ENCODE measurements around the gene AGER.
"Not testable (repeated sequence)": the region's sequence is repeated elsewhere in the genome, so short reads cannot be mapped to it uniquely, and the experiment has no call there.

Gene AGER

GRCh38 chr6:32198866-32199265 is 14.8 kb upstream of the AGER start:
- H3K27me3 ChIP-seq (ENCODE audit: control insufficient read depth, insufficient read depth, low read length): no peaks in the 10 kb centered on the region; the same call in 1 of the 2 replicates
- H3K4me3 ChIP-seq (ENCODE audit: low read depth, low read length): no peak overlapping the region
- H3K9ac ChIP-seq (ENCODE audit: low read length): no peak overlapping the region
- no peaks in the 10 kb centered on the region for H3K36me3 ChIP-seq (ENCODE audit: control insufficient read depth, insufficient read depth, low read length)
- no peak overlapping the region for H3K27ac ChIP-seq (ENCODE audit: low read depth, low read length)
- H3K4me1 ChIP-seq (ENCODE audit: control insufficient read depth, insufficient read depth, low read length): peaks cover 24% of the 10 kb centered on the region
- no peaks in the 10 kb centered on the region for H3K9me3 ChIP-seq (ENCODE audit: control insufficient read depth, insufficient read depth, low read depth, low read length)

DNA sequence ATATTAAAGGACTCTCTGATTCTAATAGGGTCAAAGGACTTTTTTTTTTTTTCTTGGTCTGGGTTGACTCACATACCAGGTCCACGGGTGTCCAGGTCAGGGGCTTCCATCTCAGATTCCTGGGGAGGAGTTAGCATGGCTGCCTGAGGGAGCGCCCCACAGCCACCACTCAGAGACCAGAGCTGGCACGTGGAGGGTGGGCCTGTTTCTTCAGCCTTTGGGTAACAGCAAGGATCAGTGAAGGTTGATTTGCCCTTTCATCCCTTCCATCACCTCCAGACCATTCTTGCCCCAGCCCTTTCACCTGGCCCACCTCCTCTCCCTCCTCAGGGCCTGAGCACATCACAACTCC is 14.3 kb upstream of the AGER start:
- Histone ChIP-seq H3K27me3 (ENCODE audit: control insufficient read depth, insufficient read depth, low read length) (no peaks in the 10 kb centered on the region), H3K9me3 (ENCODE audit: control insufficient read depth, insufficient read depth, low read depth, low read length) (no peaks in the 10 kb centered on the region), H3K4me1 (ENCODE audit: control insufficient read depth, insufficient read depth, low read length) (peaks cover 24% of the 10 kb centered on the region), H3K9ac (ENCODE audit: low read length) (no peak overlapping the region), H3K4me3 (ENCODE audit: low read depth, low read length) (no peak overlapping the region), H3K36me3 (ENCODE audit: control insufficient read depth, insufficient read depth, low read length) (no peaks in the 10 kb centered on the region), H3K27ac (ENCODE audit: low read depth, low read length) (no peak overlapping the region)

DNA sequence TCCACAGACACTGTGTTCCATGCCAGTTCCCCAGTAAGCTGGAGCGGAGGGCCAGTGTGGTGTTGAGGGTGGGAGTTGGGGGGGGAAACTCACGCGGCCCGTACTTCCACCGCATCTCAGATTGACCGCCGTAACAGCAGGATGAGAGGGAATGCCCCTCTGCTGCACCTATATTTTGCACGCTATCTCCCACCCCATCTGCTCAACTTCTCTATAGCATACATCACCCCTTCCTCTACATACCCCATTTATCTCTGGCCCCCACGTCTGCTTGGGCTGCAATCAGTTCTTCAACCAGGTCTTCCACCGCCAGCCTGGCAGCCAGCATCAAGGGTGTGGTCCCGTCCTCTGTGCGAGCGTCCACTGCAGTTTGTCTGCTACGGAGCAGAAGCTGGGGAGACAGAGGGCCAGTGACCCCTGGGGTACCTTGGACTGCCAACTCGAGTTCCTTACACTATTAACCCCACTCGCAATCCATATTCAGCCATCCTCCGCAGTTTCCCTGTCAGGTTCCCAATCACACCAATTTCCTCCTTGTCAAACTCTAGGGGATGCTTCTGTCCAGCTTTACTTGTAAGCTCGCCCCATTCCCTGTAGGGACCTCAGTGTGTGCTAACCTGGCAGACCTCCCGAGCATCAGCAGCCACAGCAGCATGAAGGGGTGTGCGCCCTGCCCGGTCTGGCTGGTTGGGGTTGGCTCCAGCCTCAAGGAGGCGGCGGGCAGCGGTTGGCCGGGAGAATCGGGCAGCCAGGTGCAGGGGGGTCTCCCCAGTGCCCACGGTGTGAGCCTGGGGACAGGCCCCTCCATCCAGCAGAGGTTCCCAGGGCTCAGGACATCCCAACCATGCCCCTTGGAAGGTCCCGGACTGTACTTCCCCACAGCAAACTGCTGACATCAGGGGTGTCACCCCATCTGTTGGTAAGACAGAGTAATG is 12.9 kb upstream of the AGER start:
- no peaks in the 10 kb centered on the region for H3K9me3 ChIP-seq (ENCODE audit: control insufficient read depth, insufficient read depth, low read depth, low read length)
- peak overlapping the region; percentile 95 for H3K9ac ChIP-seq (ENCODE audit: low read length)
- H3K27me3 ChIP-seq (ENCODE audit: control insufficient read depth, insufficient read depth, low read length): no peaks in the 10 kb centered on the region
- no peaks in the 10 kb centered on the region for H3K36me3 ChIP-seq (ENCODE audit: control insufficient read depth, insufficient read depth, low read length)
- H3K4me3 ChIP-seq (ENCODE audit: low read depth, low read length): peak overlapping the region; percentile 85
- H3K27ac ChIP-seq (ENCODE audit: low read depth, low read length): peak overlapping the region; percentile 96
- peaks cover 34% of the 10 kb centered on the region for H3K4me1 ChIP-seq (ENCODE audit: control insufficient read depth, insufficient read depth, low read length)

- H3K4me3 ChIP-seq (ENCODE audit: low read depth, low read length): peak overlapping the region; percentile 85
- no peaks in the 10 kb centered on the region for H3K9me3 ChIP-seq (ENCODE audit: control insufficient read depth, insufficient read depth, low read depth, low read length)
- peak overlapping the region; percentile 96 for H3K27ac ChIP-seq (ENCODE audit: low read depth, low read length)
- no peaks in the 10 kb centered on the region for H3K27me3 ChIP-seq (ENCODE audit: control insufficient read depth, insufficient read depth, low read length)
- peaks cover 43% of the 10 kb centered on the region for H3K4me1 ChIP-seq (ENCODE audit: control insufficient read depth, insufficient read depth, low read length)
- H3K9ac ChIP-seq (ENCODE audit: low read length): peak overlapping the region; percentile 95
- no peaks in the 10 kb centered on the region for H3K36me3 ChIP-seq (ENCODE audit: control insufficient read depth, insufficient read depth, low read length)
These were observed 12.0 kb upstream of the AGER start for GRCh38 chr6:32195902-32196681.

GRCh38 chr6:32195652-32195901 is 11.5 kb upstream of the AGER start:
- Histone ChIP-seq H3K4me1 (ENCODE audit: control insufficient read depth, insufficient read depth, low read length) (peaks cover 48% of the 10 kb centered on the region), H3K9me3 (ENCODE audit: control insufficient read depth, insufficient read depth, low read depth, low read length) (no peaks in the 10 kb centered on the region), H3K4me3 (ENCODE audit: low read depth, low read length) (peak overlapping the region; percentile 85), H3K27me3 (ENCODE audit: control insufficient read depth, insufficient read depth, low read length) (no peaks in the 10 kb centered on the region), H3K27ac (ENCODE audit: low read depth, low read length) (no peak overlapping the region), H3K9ac (ENCODE audit: low read length) (peak overlapping the region; percentile 95), H3K36me3 (ENCODE audit: control insufficient read depth, insufficient read depth, low read length) (no peaks in the 10 kb centered on the region)

DNA sequence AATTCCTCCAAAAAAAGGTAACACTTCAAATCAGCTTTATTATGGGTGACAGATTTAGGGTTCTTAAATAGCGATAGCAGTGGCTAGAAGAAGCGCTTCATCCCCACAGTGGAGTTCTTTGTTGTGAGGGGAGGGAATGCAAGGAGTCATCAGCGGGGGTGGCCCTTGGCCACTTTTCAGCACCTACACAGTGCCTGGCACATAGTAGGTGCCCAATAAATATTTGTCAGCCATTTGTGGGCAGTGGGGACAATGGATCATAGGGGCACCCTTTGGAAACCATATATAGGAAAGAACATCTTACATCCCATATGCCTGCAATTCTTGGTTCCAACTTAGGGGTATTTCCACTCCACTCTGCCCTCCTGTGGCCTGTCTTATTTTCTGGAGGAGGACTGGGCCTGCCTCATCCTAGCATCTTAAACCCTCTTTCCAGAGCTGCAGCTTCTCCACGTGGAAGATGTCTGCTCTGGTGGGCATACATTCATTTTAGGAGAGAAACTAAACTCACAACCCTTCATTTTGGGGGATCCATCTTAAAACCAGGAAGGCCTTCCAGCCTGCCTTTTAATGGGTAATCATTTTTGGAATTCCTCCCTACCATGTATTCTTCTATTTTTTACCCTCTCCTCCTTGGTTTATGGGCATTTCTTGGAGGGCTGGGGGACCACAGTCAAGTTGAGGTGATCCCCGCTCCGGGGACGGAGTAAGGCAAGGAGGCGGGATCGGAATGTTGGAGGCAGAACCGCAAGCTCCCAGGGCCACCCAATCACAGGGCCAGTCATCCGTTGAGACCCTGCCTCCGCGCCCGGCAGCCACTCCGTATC is 11.0 kb upstream of the AGER start:
- peak overlapping the region; percentile 81 for H3K9ac ChIP-seq (ENCODE audit: low read length)
- H3K27me3 ChIP-seq (ENCODE audit: control insufficient read depth, insufficient read depth, low read length): no peaks in the 10 kb centered on the region
- H3K9me3 ChIP-seq (ENCODE audit: control insufficient read depth, insufficient read depth, low read depth, low read length): no peaks in the 10 kb centered on the region
- peak overlapping the region; percentile 76 for H3K4me3 ChIP-seq (ENCODE audit: low read depth, low read length)
- peaks cover 48% of the 10 kb centered on the region for H3K4me1 ChIP-seq (ENCODE audit: control insufficient read depth, insufficient read depth, low read length)
- H3K36me3 ChIP-seq (ENCODE audit: control insufficient read depth, insufficient read depth, low read length): no peaks in the 10 kb centered on the region
- peak overlapping the region; percentile 75; the same call in 1 of the 2 replicates for H3K27ac ChIP-seq (ENCODE audit: low read depth, low read length)

DNA sequence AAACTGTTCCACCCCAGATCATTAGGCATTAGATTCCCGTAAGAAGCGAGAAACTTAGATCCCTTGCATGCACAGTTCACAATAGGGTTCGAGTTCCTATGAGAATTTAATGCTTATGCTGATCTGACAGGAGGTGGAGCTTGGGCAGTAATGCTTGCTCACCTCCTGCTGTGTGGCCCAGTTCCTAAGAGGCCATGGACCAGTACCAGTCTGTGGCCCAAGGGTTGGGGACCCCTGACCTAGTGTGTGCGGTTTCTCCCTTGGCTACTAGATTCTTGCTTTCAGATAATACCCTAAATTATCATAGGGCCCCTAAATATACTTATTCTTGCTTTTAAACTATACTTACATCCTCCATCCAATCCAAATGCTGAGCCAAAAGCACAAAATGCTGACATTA is 10.3 kb upstream of the AGER start:
- H3K27ac ChIP-seq (ENCODE audit: low read depth, low read length): no peak overlapping the region; the same call in 1 of the 2 replicates
- no peaks in the 10 kb centered on the region for H3K36me3 ChIP-seq (ENCODE audit: control insufficient read depth, insufficient read depth, low read length)
- H3K9ac ChIP-seq (ENCODE audit: low read length): no peak overlapping the region
- no peaks in the 10 kb centered on the region for H3K9me3 ChIP-seq (ENCODE audit: control insufficient read depth, insufficient read depth, low read depth, low read length)
- H3K27me3 ChIP-seq (ENCODE audit: control insufficient read depth, insufficient read depth, low read length): no peaks in the 10 kb centered on the region
- peaks cover 48% of the 10 kb centered on the region for H3K4me1 ChIP-seq (ENCODE audit: control insufficient read depth, insufficient read depth, low read length)
- no peak overlapping the region for H3K4me3 ChIP-seq (ENCODE audit: low read depth, low read length)

GRCh38 chr6:32193096-32193495 is 9.0 kb upstream of the AGER start:
- Histone ChIP-seq H3K4me1 (ENCODE audit: control insufficient read depth, insufficient read depth, low read length) (peaks cover 56% of the 10 kb centered on the region), H3K9ac (ENCODE audit: low read length) (peak overlapping the region; percentile 9), H3K4me3 (ENCODE audit: low read depth, low read length) (peak overlapping the region; percentile 52)
- H3K9me3 ChIP-seq (ENCODE audit: control insufficient read depth, insufficient read depth, low read depth, low read length); H3K27me3 ChIP-seq (ENCODE audit: control insufficient read depth, insufficient read depth, low read length); H3K36me3 ChIP-seq (ENCODE audit: control insufficient read depth, insufficient read depth, low read length); H3K27ac ChIP-seq (ENCODE audit: low read depth, low read length): not testable (repeated sequence)

- Histone ChIP-seq H3K4me1 (ENCODE audit: control insufficient read depth, insufficient read depth, low read length) (peaks cover 56% of the 10 kb centered on the region), H3K9ac (ENCODE audit: low read length) (peak within 1 kb of the TSS; percentile 9), H3K27ac (ENCODE audit: low read depth, low read length) (no peak within 1 kb of the TSS), H3K4me3 (ENCODE audit: low read depth, low read length) (peak within 1 kb of the TSS; percentile 52), H3K36me3 (ENCODE audit: control insufficient read depth, insufficient read depth, low read length) (peaks cover 6% of the 10 kb centered on the region), H3K9me3 (ENCODE audit: control insufficient read depth, insufficient read depth, low read depth, low read length) (no peaks in the 10 kb centered on the region), H3K27me3 (ENCODE audit: control insufficient read depth, insufficient read depth, low read length) (no peaks in the 10 kb centered on the region)
These were observed 8.6 kb upstream of the AGER start, which contains the start of gene GPSM3 for GRCh38 chr6:32192608-32193039. GPSM3 (minus strand) TSS chr6:32192643; CDS start chr6:32192513, 130 bp downstream.

DNA sequence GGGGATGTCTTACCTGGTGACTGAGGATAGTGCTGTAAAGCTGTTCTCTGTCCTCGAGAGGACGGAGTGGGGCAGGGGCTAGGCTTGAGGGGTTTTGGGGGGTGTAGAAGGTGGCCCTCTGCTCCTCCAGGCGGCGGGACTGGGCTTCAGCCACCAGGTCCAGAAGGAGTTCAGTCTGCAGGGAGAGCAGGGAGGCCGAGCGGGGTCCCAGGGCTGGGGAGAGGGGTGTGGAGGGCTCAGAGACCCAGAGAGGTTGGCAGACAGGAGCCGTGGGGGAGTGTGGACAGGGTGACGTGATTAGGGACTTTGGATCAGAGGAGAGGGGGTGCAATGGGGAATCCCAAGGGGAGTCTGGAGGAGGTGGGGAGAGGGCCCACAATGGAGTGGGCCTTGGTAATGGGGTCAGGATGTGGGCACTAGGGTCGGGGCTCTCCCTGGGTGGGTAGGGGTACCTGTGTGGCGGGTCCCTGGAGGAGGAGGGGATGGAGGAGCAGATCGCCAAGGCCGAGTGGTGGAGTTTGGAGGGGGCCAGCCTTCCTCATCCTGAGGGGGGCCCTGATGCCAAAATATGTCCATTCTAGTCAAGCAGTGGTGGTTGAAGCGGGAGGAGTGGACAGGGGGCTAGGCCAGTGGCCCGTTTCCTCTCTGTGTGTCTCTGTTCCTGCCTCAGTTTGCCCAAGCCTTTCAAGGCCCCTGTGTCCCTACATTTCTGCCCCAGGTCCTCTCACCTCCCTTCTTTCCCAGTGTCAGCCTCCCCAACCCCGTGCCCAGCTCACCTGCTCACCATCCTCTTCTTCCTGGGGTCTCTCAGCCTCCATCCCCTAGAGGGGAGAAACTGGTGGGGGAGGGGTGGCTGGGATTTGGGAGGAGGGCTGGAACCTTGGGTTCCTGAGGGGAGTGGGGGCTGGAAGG is 7.9 kb upstream of the AGER start:
- peaks cover 50% of the 10 kb centered on the region for H3K4me1 ChIP-seq (ENCODE audit: control insufficient read depth, insufficient read depth, low read length)
- H3K27me3 ChIP-seq (ENCODE audit: control insufficient read depth, insufficient read depth, low read length): no peaks in the 10 kb centered on the region
- H3K27ac ChIP-seq (ENCODE audit: low read depth, low read length): no peak overlapping the region
- H3K9me3 ChIP-seq (ENCODE audit: control insufficient read depth, insufficient read depth, low read depth, low read length): no peaks in the 10 kb centered on the region
- peak overlapping the region; percentile 15; the same call in 1 of the 2 replicates for H3K4me3 ChIP-seq (ENCODE audit: low read depth, low read length)
- no peak overlapping the region for H3K9ac ChIP-seq (ENCODE audit: low read length)
- H3K36me3 ChIP-seq (ENCODE audit: control insufficient read depth, insufficient read depth, low read length): peaks cover 13% of the 10 kb centered on the region

Measured in HUES6 (cell line).